ENCODE results near the gene EFNB2. TPM values are rescaled to one million over a fixed set of nuclear protein-coding genes. Genes with fewer than 3 reads are reported as not detected.

Gene EFNB2
- total and polyA plus RNA-seq, 7 donors, result 5.8 to 10.8 (median 8.8) TPM

GRCh38 chr13:106464076-106464475, 71.4 kb downstream of the EFNB2 start:
- whole genome bisulfite sequencing, 3 donors, result 82 to 95% (median 86%) methylated on average over 4 of the region's 4 CpGs
- DNase-seq (no peak), ATAC-seq (no peak)
- intact Hi-C loops (cut with DNase I), result no loop called here
- no peak overlapping the region for H3K27ac ChIP-seq
- no peaks in the 10 kb centered on the region for H3K4me1 ChIP-seq
- H3K9me3 ChIP-seq, result no peaks in the 10 kb centered on the region
- no peaks in the 10 kb centered on the region for H3K36me3 ChIP-seq (ENCODE audit: insufficient read depth in 1 of 2, low read depth in 1 of 2)
- H3K27me3 ChIP-seq (ENCODE audit: insufficient read depth in 3 of 3, low read length in 2 of 3), result no peaks in the 10 kb centered on the region
- no peak overlapping the region for H3K4me3 ChIP-seq
- TF ChIP-seq, protein P1, sequence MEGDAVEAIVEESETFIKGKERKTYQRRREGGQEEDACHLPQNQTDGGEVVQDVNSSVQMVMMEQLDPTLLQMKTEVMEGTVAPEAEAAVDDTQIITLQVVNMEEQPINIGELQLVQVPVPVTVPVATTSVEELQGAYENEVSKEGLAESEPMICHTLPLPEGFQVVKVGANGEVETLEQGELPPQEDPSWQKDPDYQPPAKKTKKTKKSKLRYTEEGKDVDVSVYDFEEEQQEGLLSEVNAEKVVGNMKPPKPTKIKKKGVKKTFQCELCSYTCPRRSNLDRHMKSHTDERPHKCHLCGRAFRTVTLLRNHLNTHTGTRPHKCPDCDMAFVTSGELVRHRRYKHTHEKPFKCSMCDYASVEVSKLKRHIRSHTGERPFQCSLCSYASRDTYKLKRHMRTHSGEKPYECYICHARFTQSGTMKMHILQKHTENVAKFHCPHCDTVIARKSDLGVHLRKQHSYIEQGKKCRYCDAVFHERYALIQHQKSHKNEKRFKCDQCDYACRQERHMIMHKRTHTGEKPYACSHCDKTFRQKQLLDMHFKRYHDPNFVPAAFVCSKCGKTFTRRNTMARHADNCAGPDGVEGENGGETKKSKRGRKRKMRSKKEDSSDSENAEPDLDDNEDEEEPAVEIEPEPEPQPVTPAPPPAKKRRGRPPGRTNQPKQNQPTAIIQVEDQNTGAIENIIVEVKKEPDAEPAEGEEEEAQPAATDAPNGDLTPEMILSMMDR (IDR thresholded peaks at IDR 0.05), result no peak

DNA sequence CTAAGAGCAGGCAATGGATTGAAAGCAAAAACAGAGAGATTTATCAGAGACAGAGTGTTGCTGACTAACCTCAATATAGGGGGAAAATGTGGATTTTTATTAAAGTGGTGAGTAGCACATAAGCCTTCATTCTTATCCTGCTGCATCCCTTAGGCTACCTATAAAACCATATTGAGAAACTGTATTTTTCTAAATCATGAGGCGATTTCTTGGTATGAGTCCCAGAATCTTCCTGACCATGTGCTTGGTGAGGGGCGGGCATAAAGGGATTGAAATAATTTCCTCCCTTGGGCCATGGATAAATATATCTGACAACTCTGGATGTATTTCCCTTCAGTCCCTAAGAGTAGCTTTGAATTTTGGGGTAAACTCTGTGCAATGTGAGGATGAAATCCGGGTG, 72.8 kb downstream of the EFNB2 start:
- Histone ChIP-seq H3K36me3 (ENCODE audit: insufficient read depth in 1 of 2, low read depth in 1 of 2) (no peaks in the 10 kb centered on the region), H3K9me3 (no peaks in the 10 kb centered on the region), H3K27ac (no peak overlapping the region), H3K27me3 (ENCODE audit: insufficient read depth in 3 of 3, low read length in 2 of 3) (no peaks in the 10 kb centered on the region), H3K4me1 (no peaks in the 10 kb centered on the region), H3K4me3 (no peak overlapping the region)
- intact Hi-C loops (cut with DNase I), result no loop called here
- TF ChIP-seq, protein P1 (IDR thresholded peaks at IDR 0.05), result no peak
- ATAC-seq, result no peak
- no peak for DNase-seq
- WGBS, 3 donors, result 45 to 64% (median 58%) methylated on average over 3 of the region's 3 CpGs

GRCh38 chr13:106455777-106456176, 79.7 kb downstream of the EFNB2 start:
- DNase-seq (no peak), ATAC-seq (no peak)
- WGBS, 3 donors, result 73 to 79% (median 78%) methylated on average over 3 of the region's 3 CpGs
- TF ChIP-seq, protein P1 (IDR thresholded peaks at IDR 0.05), result no peak
- H3K27ac ChIP-seq, result no peak overlapping the region
- no peak overlapping the region for H3K4me3 ChIP-seq
- intact Hi-C loops (cut with DNase I), result no loop called here
- no peaks in the 10 kb centered on the region for H3K36me3 ChIP-seq (ENCODE audit: insufficient read depth in 1 of 2, low read depth in 1 of 2)
- no peaks in the 10 kb centered on the region for H3K9me3 ChIP-seq
- H3K4me1 ChIP-seq, result no peaks in the 10 kb centered on the region
- H3K27me3 ChIP-seq (ENCODE audit: insufficient read depth in 3 of 3, low read length in 2 of 3), result no peaks in the 10 kb centered on the region

GRCh38 chr13:106455190-106455589, 80.3 kb downstream of the EFNB2 start:
- TF ChIP-seq, protein P1 (IDR thresholded peaks at IDR 0.05), result no peak
- WGBS, 3 donors, result 90 to 94% (median 92%) methylated on average over 9 of the region's 9 CpGs
- Histone ChIP-seq H3K27me3 (ENCODE audit: insufficient read depth in 3 of 3, low read length in 2 of 3) (no peaks in the 10 kb centered on the region), H3K9me3 (no peaks in the 10 kb centered on the region), H3K4me3 (no peak overlapping the region), H3K27ac (no peak overlapping the region), H3K36me3 (ENCODE audit: insufficient read depth in 1 of 2, low read depth in 1 of 2) (no peaks in the 10 kb centered on the region), H3K4me1 (no peaks in the 10 kb centered on the region)
- ATAC-seq, result no peak
- intact Hi-C loops (cut with DNase I), result no loop called here
- DNase-seq, result no peak

GRCh38 chr13:106453101-106453500, 82.4 kb downstream of the EFNB2 start:
- H3K4me3 ChIP-seq, result no peak overlapping the region
- ATAC-seq, result no peak
- TF ChIP-seq, protein P1 (IDR thresholded peaks at IDR 0.05), result no peak
- no peaks in the 10 kb centered on the region for H3K27me3 ChIP-seq (ENCODE audit: insufficient read depth in 3 of 3, low read length in 2 of 3)
- H3K36me3 ChIP-seq (ENCODE audit: insufficient read depth in 1 of 2, low read depth in 1 of 2), result no peaks in the 10 kb centered on the region
- no peaks in the 10 kb centered on the region for H3K9me3 ChIP-seq
- no peaks in the 10 kb centered on the region for H3K4me1 ChIP-seq
- no peak overlapping the region for H3K27ac ChIP-seq
- WGBS, 3 donors, result 81 to 95% (median 93%) methylated on average over 7 of the region's 7 CpGs
- DNase-seq, result no peak
- intact Hi-C loops (cut with DNase I), result no loop called here

Measured in psoas muscle (tissue), 8 donors.